Prostate gland (tissue), 2 donors: Measurements from ENCODE around the gene POLR3E. TPM values are rescaled to one million over a fixed set of nuclear protein-coding genes. Genes with fewer than 3 reads are reported as not detected.

Source experiments
- DNase-seq: peaks from one replicate; pipeline ENCODE4 v3.0.0-alpha.2; 2019; ENCODE audit warnings: low spot score
- H3K27ac ChIP-seq, 2 donors: fragments of 200-600 bp; sonication (generic); 2 replicates each; pipeline ENCODE4 v1.5.1; 2017 to 2019
- H3K27me3 ChIP-seq: fragments of 200-600 bp; sonication (generic); replicated peaks from 2 replicates; pipeline ENCODE4 v1.5.1; 2019; ENCODE audit not compliant: insufficient read depth
- H3K36me3 ChIP-seq, 2 donors: fragments of 200-600 bp; sonication (generic); 1 replicate in 1 of 2; 2 replicates in 1 of 2; pipeline versions ENCODE4 v1.5.1 to v1.8.1; 2017 to 2019
- H3K4me1 ChIP-seq: fragments of 200-600 bp; sonication (generic); replicated peaks from 2 replicates; pipeline ENCODE4 v1.5.1; 2019
- H3K4me3 ChIP-seq, 2 donors: fragments of 200-600 bp; sonication (generic); 2 replicates each; pipeline ENCODE4 v1.5.1; 2017 to 2019
- H3K9me3 ChIP-seq: fragments of 200-600 bp; sonication (generic); 2 replicates; pipeline ENCODE4 v1.5.1; 2017
- CTCF ChIP-seq, 4 experiments: fragments of 200-600 bp in 2 of 4; fragments of 450-650 bp in 2 of 4; sonication (generic) in 2 of 4; IDR thresholded peaks; 1 replicate in 3 of 4; 2 replicates in 1 of 4; pipeline ENCODE4 v1.5.1; 2016 to 2019; ENCODE audit warnings: antibody characterized with exemption in 4 of 4, mild to moderate bottlenecking in 2 of 4, moderate library complexity in 2 of 4
- POLR2A ChIP-seq: fragments of 450-650 bp; IDR thresholded peaks from one replicate; pipeline ENCODE4 v1.6.1; 2016; ENCODE audit warnings: antibody characterized with exemption, mild to moderate bottlenecking
- POLR2AphosphoS5 ChIP-seq: sonication (generic); formaldehyde crosslinking; IDR thresholded peaks from one replicate; pipeline ENCODE4 v1.6.1; 2017; ENCODE audit warnings: antibody characterized with exemption
- WGBS: methylation state at CpG from one replicate; pipeline ENCODE4 v1.1.5; 2018; 5-methylcytosine and 5-hydroxymethylcytosine counted together
- intact Hi-C: fragments of 100-400 bp; cut with DNase I; formaldehyde crosslinking; loops from one replicate; pipeline ENCODE4 v1.14.2; 2022
- total RNA-seq, 2 donors: library from RNA; depleted of rRNA; stranded (reverse); fragments of >200 nt; gene quantifications; one replicate each; pipeline ENCODE4 v1.1.0, GENCODE V29; 2016

The POLR3E gene
- total RNA-seq, 2 donors from 2014 or later = 52.3 to 61.7 TPM

- H3K9me3 ChIP-seq = no peaks in the 10 kb centered on the region
- intact Hi-C loops = no loop called here
- 45% methylated on average over 3 of the region's 3 CpGs for WGBS
- H3K27ac ChIP-seq = no peak overlapping the region
- no peaks in the 10 kb centered on the region for H3K27me3 ChIP-seq
- H3K4me3 ChIP-seq = no peak overlapping the region
- H3K4me1 ChIP-seq = no peaks in the 10 kb centered on the region
- TF ChIP-seq CTCF (IDR thresholded peaks at IDR 0.05) (no peak), POLR2A (no peak), POLR2AphosphoS5 (no peak)
- no peak for DNase-seq
- no peaks in the 10 kb centered on the region for H3K36me3 ChIP-seq
Measured at GRCh38 chr16:22353191-22353919, 56.1 kb downstream of the POLR3E start.

GRCh38 chr16:22353933-22354541 lies 56.8 kb downstream of the POLR3E start:
- WGBS = 50% methylated on average over 5 of the region's 5 CpGs
- Histone ChIP-seq H3K9me3 (no peaks in the 10 kb centered on the region), H3K27me3 (no peaks in the 10 kb centered on the region), H3K36me3 (no peaks in the 10 kb centered on the region), H3K4me1 (no peaks in the 10 kb centered on the region), H3K27ac (no peak overlapping the region), H3K4me3 (no peak overlapping the region)
- DNase-seq = no peak
- TF ChIP-seq CTCF (IDR thresholded peaks at IDR 0.05) (no peak), POLR2AphosphoS5 (no peak), POLR2A (no peak)
- intact Hi-C loops = no loop called here

GRCh38 chr16:22355487-22355908 lies 58.3 kb downstream of the POLR3E start:
- Histone ChIP-seq H3K27me3 (no peaks in the 10 kb centered on the region), H3K4me3 (no peak overlapping the region), H3K4me1 (no peaks in the 10 kb centered on the region), H3K9me3 (no peaks in the 10 kb centered on the region), H3K27ac (no peak overlapping the region), H3K36me3 (no peaks in the 10 kb centered on the region)
- intact Hi-C loops = no loop called here
- no peak for DNase-seq
- TF ChIP-seq POLR2AphosphoS5 = no peak
- TF ChIP-seq CTCF (IDR thresholded peaks at IDR 0.05) = no peak
- no peak for TF ChIP-seq POLR2A

GRCh38 chr16:22356930-22357634 lies 59.9 kb downstream of the POLR3E start:
- TF ChIP-seq CTCF (IDR thresholded peaks at IDR 0.05) (no peak), POLR2AphosphoS5 (no peak), POLR2A (no peak)

More at GRCh38 chr16:22356930-22357634, 59.9 kb downstream of the POLR3E start:
- Histone ChIP-seq H3K4me3 (no peak overlapping the region), H3K27ac (no peak overlapping the region), H3K27me3 (no peaks in the 10 kb centered on the region), H3K4me1 (no peaks in the 10 kb centered on the region), H3K9me3 (no peaks in the 10 kb centered on the region), H3K36me3 (no peaks in the 10 kb centered on the region)
- no peak for DNase-seq
- WGBS = 91% methylated on average over 7 of the region's 7 CpGs
- intact Hi-C loops = no loop called here
